Measurements from ENCODE around the gene ZNF554. TPM values are rescaled to one million over a fixed set of nuclear protein-coding genes. Genes with fewer than 3 reads are reported as not detected.

ZNF554 gene
- total RNA-seq, 3 donors from 2014 or later (not counting 1 experiment from before 2014, with no cell fraction given): 3.4 to 5.6 (median 3.7) TPM

DNA sequence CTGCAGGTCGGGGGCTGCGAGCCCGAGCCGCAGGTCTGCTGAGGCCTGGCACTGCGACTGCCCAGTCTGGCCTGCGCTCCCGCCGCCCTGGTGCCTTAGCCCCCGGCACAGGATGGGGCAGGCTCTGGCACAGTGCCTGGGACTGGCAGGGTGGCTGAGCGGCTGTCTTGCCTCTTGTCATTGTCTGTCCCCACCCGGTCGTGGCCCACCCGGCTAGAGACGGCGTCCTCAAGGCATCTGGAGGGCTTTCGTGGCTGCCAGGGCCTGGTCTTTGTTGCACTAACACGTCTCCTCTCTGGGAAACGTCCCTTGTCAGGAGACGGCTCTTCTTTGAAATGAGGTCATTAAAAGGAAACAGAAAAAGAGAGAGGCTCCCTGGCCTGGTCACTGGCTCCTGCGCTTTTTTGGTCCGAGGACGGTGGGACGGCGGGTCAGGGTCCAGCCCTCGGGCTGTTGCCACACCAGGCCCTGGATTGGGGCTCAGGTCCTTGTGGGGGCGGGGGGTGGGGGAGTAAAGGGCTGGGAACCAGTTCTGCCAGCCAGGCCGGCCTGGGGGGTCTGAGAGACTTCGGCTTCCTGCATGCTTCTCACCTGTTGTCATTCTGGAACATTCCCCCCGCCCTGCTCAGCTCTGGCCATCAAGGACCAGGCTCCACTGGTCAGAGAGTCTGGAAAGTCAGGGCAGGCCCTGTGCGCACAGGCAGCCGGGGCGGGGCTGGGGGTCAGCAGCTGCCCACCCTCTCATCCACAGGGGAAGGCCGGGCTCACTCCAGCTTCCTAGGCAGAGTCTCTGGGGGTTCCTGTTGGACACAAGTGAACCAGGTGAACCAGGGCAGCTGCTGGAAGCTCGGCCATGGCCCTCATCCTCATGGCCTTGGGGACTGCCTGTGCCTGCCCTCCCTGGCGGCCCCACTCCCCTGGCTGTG lies 6.2 kb upstream of the ZNF554 start:
- H3K27ac Mint-ChIP-seq: no peak overlapping the region
- no peaks in the 10 kb centered on the region for H3K36me3 Mint-ChIP-seq
- H3K4me1 Mint-ChIP-seq: no peaks in the 10 kb centered on the region
- no peaks in the 10 kb centered on the region for H3K9me3 Mint-ChIP-seq
- intact Hi-C loops (cut with micrococcal nuclease): no loop called here
- Histone ChIP-seq H3K27ac (ENCODE audit: low read length) (no peak overlapping the region), H3K36me3 (ENCODE audit: control insufficient read depth, insufficient read depth, low read length) (peaks cover 8% of the 10 kb centered on the region), H3K4me3 (ENCODE audit: low read length) (no peak overlapping the region), H3K27me3 (ENCODE audit: control insufficient read depth, insufficient read depth, low read length) (no peaks in the 10 kb centered on the region), H3K9me3 (ENCODE audit: control insufficient read depth, insufficient read depth, low read length) (no peaks in the 10 kb centered on the region), H3K4me1 (ENCODE audit: control insufficient read depth, insufficient read depth, low read length) (no peaks in the 10 kb centered on the region)
- TF ChIP-seq, protein P1, sequence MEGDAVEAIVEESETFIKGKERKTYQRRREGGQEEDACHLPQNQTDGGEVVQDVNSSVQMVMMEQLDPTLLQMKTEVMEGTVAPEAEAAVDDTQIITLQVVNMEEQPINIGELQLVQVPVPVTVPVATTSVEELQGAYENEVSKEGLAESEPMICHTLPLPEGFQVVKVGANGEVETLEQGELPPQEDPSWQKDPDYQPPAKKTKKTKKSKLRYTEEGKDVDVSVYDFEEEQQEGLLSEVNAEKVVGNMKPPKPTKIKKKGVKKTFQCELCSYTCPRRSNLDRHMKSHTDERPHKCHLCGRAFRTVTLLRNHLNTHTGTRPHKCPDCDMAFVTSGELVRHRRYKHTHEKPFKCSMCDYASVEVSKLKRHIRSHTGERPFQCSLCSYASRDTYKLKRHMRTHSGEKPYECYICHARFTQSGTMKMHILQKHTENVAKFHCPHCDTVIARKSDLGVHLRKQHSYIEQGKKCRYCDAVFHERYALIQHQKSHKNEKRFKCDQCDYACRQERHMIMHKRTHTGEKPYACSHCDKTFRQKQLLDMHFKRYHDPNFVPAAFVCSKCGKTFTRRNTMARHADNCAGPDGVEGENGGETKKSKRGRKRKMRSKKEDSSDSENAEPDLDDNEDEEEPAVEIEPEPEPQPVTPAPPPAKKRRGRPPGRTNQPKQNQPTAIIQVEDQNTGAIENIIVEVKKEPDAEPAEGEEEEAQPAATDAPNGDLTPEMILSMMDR (IDR thresholded peaks at IDR 0.05): no peak
- WGBS (ENCODE audit: insufficient coverage): 97% methylated on average over 35 of the region's 35 CpGs
- H3K27me3 Mint-ChIP-seq (ENCODE audit: low read depth in 2 of 2): no peaks in the 10 kb centered on the region
- no peak for ATAC-seq
- no peak overlapping the region for H3K4me3 Mint-ChIP-seq
- DNase-seq: no peak

DNA sequence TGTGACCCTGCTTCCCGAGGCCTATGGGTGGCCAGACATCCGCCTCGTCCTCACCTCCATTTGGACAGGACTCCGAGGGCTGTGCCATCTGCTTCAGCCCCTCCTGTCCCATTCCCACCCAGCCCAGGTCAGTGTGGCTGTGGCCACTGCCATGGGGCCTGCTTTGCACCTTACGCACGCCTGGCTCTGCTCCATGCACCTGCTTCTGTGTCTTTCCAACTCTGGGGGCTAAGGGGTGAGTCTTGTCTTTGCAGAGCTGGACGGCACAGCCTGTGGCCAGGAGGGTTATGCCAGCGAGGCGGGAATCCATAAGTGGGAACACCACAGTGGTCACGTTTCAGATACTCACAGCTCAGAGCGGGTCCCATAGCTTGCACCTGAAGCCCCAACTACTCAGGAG lies 5.2 kb upstream of the ZNF554 start:
- H3K4me3 Mint-ChIP-seq: no peak overlapping the region
- Histone ChIP-seq H3K27me3 (ENCODE audit: control insufficient read depth, insufficient read depth, low read length) (no peaks in the 10 kb centered on the region), H3K4me1 (ENCODE audit: control insufficient read depth, insufficient read depth, low read length) (peaks cover 3% of the 10 kb centered on the region), H3K4me3 (ENCODE audit: low read length) (no peak overlapping the region), H3K9me3 (ENCODE audit: control insufficient read depth, insufficient read depth, low read length) (no peaks in the 10 kb centered on the region), H3K36me3 (ENCODE audit: control insufficient read depth, insufficient read depth, low read length) (peaks cover 2% of the 10 kb centered on the region), H3K27ac (ENCODE audit: low read length) (no peak overlapping the region)
- no peaks in the 10 kb centered on the region for H3K36me3 Mint-ChIP-seq
- no peaks in the 10 kb centered on the region for H3K27me3 Mint-ChIP-seq (ENCODE audit: low read depth in 2 of 2)
- no peaks in the 10 kb centered on the region for H3K9me3 Mint-ChIP-seq
- 96% methylated on average over 11 of the region's 11 CpGs for WGBS (ENCODE audit: insufficient coverage)
- TF ChIP-seq, protein P1 (IDR thresholded peaks at IDR 0.05): no peak
- ATAC-seq (no peak), DNase-seq (no peak)
- H3K4me1 Mint-ChIP-seq: no peaks in the 10 kb centered on the region
- intact Hi-C loops (cut with micrococcal nuclease): no loop called here
- H3K27ac Mint-ChIP-seq: no peak overlapping the region

DNA sequence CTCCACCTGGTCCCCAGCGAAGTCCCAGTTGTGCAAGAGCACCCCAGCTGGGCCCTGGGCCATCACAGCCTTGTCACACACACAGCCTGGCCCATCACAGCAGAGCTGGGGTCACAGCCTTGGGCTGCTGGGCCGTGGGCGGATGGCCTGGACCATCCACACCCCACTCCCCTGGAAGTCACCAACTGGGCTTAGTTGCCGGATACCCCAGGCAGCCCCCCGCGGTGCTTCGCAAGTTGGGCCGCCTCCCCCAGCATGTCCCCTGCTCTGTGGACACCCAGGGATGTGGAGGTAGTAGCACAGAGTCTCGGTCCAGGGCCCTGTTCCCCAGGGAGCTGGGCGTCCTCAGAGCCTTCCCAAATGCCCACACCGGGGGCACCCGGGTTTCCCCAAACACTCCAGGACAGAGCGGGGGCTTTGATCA lies 4.5 kb upstream of the ZNF554 start:
- 95% methylated on average over 13 of the region's 13 CpGs for WGBS (ENCODE audit: insufficient coverage)
- no peaks in the 10 kb centered on the region for H3K27me3 ChIP-seq (ENCODE audit: control insufficient read depth, insufficient read depth, low read length)
- H3K4me1 Mint-ChIP-seq: no peaks in the 10 kb centered on the region
- H3K36me3 Mint-ChIP-seq: no peaks in the 10 kb centered on the region
- no peaks in the 10 kb centered on the region for H3K27me3 Mint-ChIP-seq (ENCODE audit: low read depth in 2 of 2)
- TF ChIP-seq, protein P1 (IDR thresholded peaks at IDR 0.05): no peak
- no peak overlapping the region for H3K27ac ChIP-seq (ENCODE audit: low read length)
- H3K9me3 ChIP-seq (ENCODE audit: control insufficient read depth, insufficient read depth, low read length): no peaks in the 10 kb centered on the region
- H3K4me3 Mint-ChIP-seq: no peak overlapping the region
- intact Hi-C loops (cut with micrococcal nuclease): no loop called here
- no peaks in the 10 kb centered on the region for H3K36me3 ChIP-seq (ENCODE audit: control insufficient read depth, insufficient read depth, low read length)
- ATAC-seq (no peak), DNase-seq (no peak)
- H3K4me3 ChIP-seq (ENCODE audit: low read length): no peak overlapping the region
- no peak overlapping the region for H3K27ac Mint-ChIP-seq
- H3K4me1 ChIP-seq (ENCODE audit: control insufficient read depth, insufficient read depth, low read length): peaks cover 6% of the 10 kb centered on the region
- H3K9me3 Mint-ChIP-seq: no peaks in the 10 kb centered on the region
